PC-3 (cell line): ENCODE results near the gene PDP2. TPM values are rescaled to one million over a fixed set of nuclear protein-coding genes. Genes with fewer than 3 reads are reported as not detected.

Experiments
- ATAC-seq: fragments of 200-7000 bp; cut with Tn5 transposase; 2 replicates; pipeline ENCODE4 v1.9.1; 2020; ENCODE audit warnings: mild to moderate bottlenecking, moderate library complexity
- BruUV-seq: library from RNA; stranded (reverse); fragments of 400-500 nt; replicated peaks from 2 replicates; lab custom pipeline; 2021; lab: Mats Ljungman, UMichigan
- CTCF ChIA-PET: fragments of 300-600 bp; sonication (Branson Sonifier 250); formaldehyde crosslinking; loops from one replicate; lab custom pipeline; 2022; ENCODE audit warnings: antibody characterized with exemption; lab: Charles Lee
- POLR2A ChIA-PET: fragments of 300-600 bp; sonication (Branson Sonifier 250); formaldehyde crosslinking; loops from one replicate; lab custom pipeline; 2022; ENCODE audit warnings: antibody characterized with exemption; ENCODE audit not compliant: unreplicated experiment; lab: Charles Lee
- DNase-seq: peaks from one replicate; pipeline ENCODE4 v3.0.0-alpha.2; 2015
- H2AFZ ChIP-seq: fragments of 300-600 bp; sonication (generic); 2 replicates; pipeline ENCODE4 v1.6.0; 2016; ENCODE audit warnings: antibody characterized with exemption, low read length
- H3F3A ChIP-seq: fragments of 300-600 bp; sonication (generic); one replicate; pipeline ENCODE4 v1.6.0; 2017; ENCODE audit warnings: antibody characterized with exemption, low read length, control low read depth, mild to moderate bottlenecking; ENCODE audit not compliant: unreplicated experiment
- H3K27ac ChIP-seq: fragments of 300-600 bp; sonication (generic); 2 replicates; pipeline ENCODE4 v1.5.1; 2016; ENCODE audit warnings: mild to moderate bottlenecking, low read length
- H3K27me3 ChIP-seq: fragments of 300-600 bp; sonication (generic); 2 replicates; pipeline ENCODE4 v1.6.1; 2016; ENCODE audit warnings: low read length, mixed read lengths
- H3K36me3 ChIP-seq: fragments of 300-600 bp; sonication (generic); 2 replicates; pipeline ENCODE4 v1.6.1; 2016; ENCODE audit warnings: low read depth, mixed run types, low read length, mixed read lengths
- H3K4me1 ChIP-seq: fragments of 300-600 bp; sonication (generic); 2 replicates; pipeline ENCODE4 v1.5.1; 2016; ENCODE audit warnings: low read length; ENCODE audit not compliant: insufficient read depth
- H3K4me2 ChIP-seq: fragments of 300-600 bp; sonication (generic); 2 replicates; pipeline ENCODE4 v1.6.0; 2016; ENCODE audit warnings: low read length
- H3K4me3 ChIP-seq: fragments of 300-600 bp; sonication (generic); 2 replicates; pipeline ENCODE4 v1.5.1; 2016; ENCODE audit warnings: mild to moderate bottlenecking, low read length, mixed read lengths
- H3K79me2 ChIP-seq: fragments of 300-600 bp; sonication (generic); 2 replicates; pipeline ENCODE4 v1.6.1; 2017; ENCODE audit warnings: low read length, mixed read lengths
- H3K9ac ChIP-seq: fragments of 300-600 bp; sonication (generic); 2 replicates; pipeline ENCODE4 v1.6.0; 2016; ENCODE audit warnings: mild to moderate bottlenecking, low read length
- H3K9me2 ChIP-seq: fragments of 300-600 bp; sonication (generic); replicated peaks from 2 replicates; pipeline ENCODE4 v1.6.1; 2016; ENCODE audit warnings: mixed run types, low read length, mixed read lengths
- H3K9me3 ChIP-seq: fragments of 300-600 bp; sonication (generic); 2 replicates; pipeline ENCODE4 v1.6.1; 2016; ENCODE audit warnings: low read length, mixed read lengths
- H4K20me1 ChIP-seq: fragments of 300-600 bp; sonication (generic); 2 replicates; pipeline ENCODE4 v1.6.1; 2016; ENCODE audit warnings: low read length, mixed read lengths
- CTCF ChIP-seq: fragments of 300-600 bp; sonication (generic); conservative IDR thresholded peaks from 2 replicates; pipeline ENCODE4 v1.5.1; 2017; ENCODE audit warnings: antibody characterized with exemption, low read depth, mild to moderate bottlenecking, low read length
- EZH2 ChIP-seq: fragments of 300-600 bp; sonication (generic); IDR thresholded peaks from one replicate; pipeline ENCODE4 v1.6.1; 2017; ENCODE audit warnings: antibody characterized with exemption, mild to moderate bottlenecking, low read length; ENCODE audit not compliant: unreplicated experiment
- EZH2phosphoT487 ChIP-seq: fragments of 300-600 bp; sonication (generic); IDR thresholded peaks from 2 replicates; pipeline ENCODE4 v1.6.1; 2018; ENCODE audit warnings: mild to moderate bottlenecking, antibody characterized with exemption, low read length, borderline replicate concordance
- intact Hi-C: fragments of 100-400 bp; cut with micrococcal nuclease; formaldehyde crosslinking; loops from 2 replicates; pipeline ENCODE4 v1.9.0; 2023
- total RNA-seq: library from RNA; depleted of rRNA; stranded (reverse); fragments of >200 nt; gene quantifications from 2 replicates; pipeline ENCODE4 v1.2.3, GENCODE V29; 2014; rRNA removed

Gene PDP2
- total RNA-seq, 1 experiment from 2014 or later: 2.8 TPM

DNA sequence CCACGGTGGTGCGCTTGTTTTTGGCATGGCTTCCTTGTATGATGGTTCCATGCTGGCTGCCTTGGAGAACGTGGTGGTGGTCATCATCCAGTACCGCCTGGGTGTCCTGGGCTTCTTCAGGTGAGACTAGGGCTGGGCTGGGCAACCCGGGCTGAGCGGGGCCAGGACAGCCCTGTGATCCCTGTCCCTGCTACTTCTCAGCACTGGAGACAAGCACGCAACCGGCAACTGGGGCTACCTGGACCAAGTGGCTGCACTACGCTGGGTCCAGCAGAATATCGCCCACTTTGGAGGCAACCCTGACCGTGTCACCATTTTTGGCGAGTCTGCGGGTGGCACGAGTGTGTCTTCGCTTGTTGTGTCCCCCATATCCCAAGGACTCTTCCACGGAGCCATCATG, 59.9 kb downstream of the PDP2 start:
- no peaks in the 10 kb centered on the region for H3K27me3 ChIP-seq
- H2AFZ ChIP-seq: no peak overlapping the region
- DNase-seq: no peak
- no peak for ATAC-seq
- H4K20me1 ChIP-seq: no peaks in the 10 kb centered on the region
- no peaks in the 10 kb centered on the region for H3K36me3 ChIP-seq
- CTCF ChIA-PET: interaction anchor here (0.6 kb wide), 1 partner anchor 213 kb away, joined by 3 read pairs; no protein-coding TSS in a partner anchor
- no peak overlapping the region for H3K4me3 ChIP-seq
- H3F3A ChIP-seq: no peaks in the 10 kb centered on the region
- H3K79me2 ChIP-seq: peaks cover 15% of the 10 kb centered on the region
- no peaks in the 10 kb centered on the region for H3K9me3 ChIP-seq
- H3K4me1 ChIP-seq: 0 out of 2 replicates have a peak, but pooled peaks cover 4% of the 10 kb centered on the region
- POLR2A ChIA-PET: no interaction called here
- H3K27ac ChIP-seq: no peak overlapping the region
- H3K4me2 ChIP-seq: no peak overlapping the region
- no peak overlapping the region for H3K9ac ChIP-seq
- no TSS peak for BruUV-seq
- no peak for TF ChIP-seq EZH2
- no peak for TF ChIP-seq EZH2phosphoT487
- TF ChIP-seq CTCF: no peak
- H3K9me2 ChIP-seq: no peaks in the 10 kb centered on the region
- intact Hi-C loops: no loop called here

Other genes starting within 250 kb of the PDP2 start
- 16.9 and 17.0 TPM in 2 replicates for gene CMTM4, start 183.8 kb upstream of the PDP2 start, total RNA-seq
- gene DYNC1LI2, start 128.9 kb upstream of the PDP2 start, total RNA-seq: 63.9 and 82.8 TPM in 2 replicates
- gene TERB1, start 78.9 kb upstream of the PDP2 start, total RNA-seq: 0.23 TPM in 1 of 2 replicates, not detected in the other
- gene NAE1, start 49.5 kb upstream of the PDP2 start, total RNA-seq: 55.1 and 82.3 TPM in 2 replicates
- gene CA7, start 36.1 kb upstream of the PDP2 start, total RNA-seq: not detected in 2 replicates
- not detected in 2 replicates for gene CDH16, start 38.4 kb downstream of the PDP2 start, total RNA-seq
- 1.2 and 2.8 TPM in 2 replicates for gene RRAD, start 45.0 kb downstream of the PDP2 start, total RNA-seq
- 147 and 172 TPM in 2 replicates for gene CIAO2B, start 53.9 kb downstream of the PDP2 start, total RNA-seq
- 15.3 and 15.8 TPM in 2 replicates for gene CES2, start 55.0 kb downstream of the PDP2 start, total RNA-seq
- 0.26 and 0.58 TPM in 2 replicates for gene CES3, start 80.8 kb downstream of the PDP2 start, total RNA-seq
- 2.1 and 2.6 TPM in 2 replicates for gene CES4A, start 108.1 kb downstream of the PDP2 start, total RNA-seq
- gene CBFB, start 148.6 kb downstream of the PDP2 start, total RNA-seq: 50.6 and 103 TPM in 2 replicates
- gene PHAF1, start 229.4 kb downstream of the PDP2 start, total RNA-seq: 12.4 and 18.8 TPM in 2 replicates